Keratinocyte (primary cell): ENCODE data around the gene CBFA2T3.

Source experiments
- CTCF ChIP-seq, 3 experiments: IDR thresholded peaks in 1 of 3; conservative IDR thresholded peaks in 1 of 3; optimal IDR thresholded peaks in 1 of 3; 2 replicates in 2 of 3; 3 replicates in 1 of 3; pipeline versions ENCODE3 to v1.5.1; 2011; ENCODE audit warnings: low read length in 3 of 3, mild to moderate bottlenecking in 3 of 3, moderate library complexity in 2 of 3, control low read depth in 1 of 3, inconsistent platforms in 1 of 3; ENCODE audit not compliant: insufficient read depth in 2 of 3; ENCODE audit errors: extremely low read depth in 1 of 3
- EZH2 ChIP-seq: IDR thresholded peaks from one replicate; pipeline ENCODE4 v1.6.1; 2012; ENCODE audit warnings: inconsistent platforms, mild to moderate bottlenecking, low read length, moderate library complexity

- TF ChIP-seq CTCF (optimal IDR thresholded peaks at IDR 0.05 in 1 of 3, IDR thresholded peaks at IDR 0.05 in 1 of 3, conservative IDR thresholded peaks at IDR 0.05 in 1 of 3; ENCODE audit: extremely low read depth in 1 of 3, insufficient read depth in 2 of 3, low read length in 3 of 3) (no peak), EZH2 (no peak)
Observed at GRCh38 chr16:88881007-88881615, 95.9 kb downstream of the CBFA2T3 start.
